PFSK-1 (cell line): Measurements from ENCODE around the gene GNGT1. TPM values are rescaled to one million over a fixed set of nuclear protein-coding genes. Genes with fewer than 3 reads are reported as not detected.

Source experiments
- FOXP2 ChIP-seq: optimal IDR thresholded peaks from 2 replicates; pipeline ENCODE3; 2011; ENCODE audit warnings: borderline replicate concordance, control low read depth, inconsistent platforms; ENCODE audit not compliant: insufficient read depth; ENCODE audit errors: extremely low read length, extremely low read depth
- POLR2AphosphoS5 ChIP-seq: IDR thresholded peaks from 2 replicates; pipeline ENCODE4 v1.6.1; 2012; ENCODE audit warnings: low read depth, mild to moderate bottlenecking, control low read depth, low read length, moderate library complexity
- REST ChIP-seq, 2 experiments: IDR thresholded peaks; 2 replicates each; pipeline versions ENCODE4 v1.6.1 to v1.8.0; 2011 to 2012; ENCODE audit warnings: low read depth in 2 of 2, low read length in 2 of 2, control low read depth in 1 of 2, inconsistent platforms in 1 of 2, mild to moderate bottlenecking in 1 of 2, moderate library complexity in 1 of 2; ENCODE audit not compliant: insufficient read depth in 1 of 2
- SIN3A ChIP-seq: IDR thresholded peaks from 2 replicates; pipeline ENCODE4 v1.6.1; 2012; ENCODE audit warnings: mild to moderate bottlenecking, low read length, moderate library complexity, borderline replicate concordance; ENCODE audit not compliant: insufficient read depth
- TAF1 ChIP-seq: IDR thresholded peaks from 2 replicates; pipeline ENCODE4 v1.6.1; 2012; ENCODE audit warnings: low read length, control low read depth, borderline replicate concordance; ENCODE audit not compliant: insufficient read depth
- polyA plus RNA-seq: library from polyadenylated mRNA; unstranded; fragments of >200 nt; gene quantifications from one replicate; pipeline ENCODE4 v1.2.1, GENCODE V29; 2012; ENCODE audit warnings: low read depth, missing spikeins; ENCODE audit not compliant: insufficient read length

GNGT1 gene
- polyA plus RNA-seq = not detected

DNA sequence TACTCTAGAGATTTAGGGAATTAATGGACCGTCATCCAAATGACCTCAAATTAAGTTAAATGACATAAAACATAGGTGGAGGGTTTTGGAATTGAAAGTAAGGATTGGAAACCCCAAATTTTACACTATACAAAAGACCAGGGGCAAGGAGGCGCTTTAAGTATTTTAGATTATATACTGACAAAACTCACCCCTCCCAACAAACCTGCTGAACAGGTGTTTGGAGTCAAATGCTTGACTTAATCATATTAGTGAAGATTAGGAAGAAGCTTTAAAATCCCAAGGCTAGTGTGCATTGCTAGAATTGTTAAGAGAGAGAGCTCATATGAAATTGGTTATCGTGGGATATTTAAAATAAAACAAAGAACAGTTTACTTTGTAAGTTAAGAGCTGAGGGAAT is at the start of gene GNGT1:
GNGT1 (plus strand) TSS at position 301 of the 400 bp plus-strand sequence. CDS start 180 bp downstream, outside the sequence.
- TF ChIP-seq POLR2AphosphoS5 (no peak), FOXP2 (no peak), SIN3A (no peak), REST (IDR thresholded peaks at IDR 0.05; ENCODE audit: insufficient read depth in 1 of 2, low read depth in 2 of 2, low read length in 2 of 2) (no peak), TAF1 (no peak)

GRCh38 chr7:93858857-93859256 is 47.5 kb upstream of the GNGT1 start:
- TF ChIP-seq REST (IDR thresholded peaks at IDR 0.05; ENCODE audit: insufficient read depth in 1 of 2, low read depth in 2 of 2, low read length in 2 of 2) = no peak
- no peak for TF ChIP-seq FOXP2
- TF ChIP-seq POLR2AphosphoS5 = no peak
- TF ChIP-seq SIN3A = no peak
- TF ChIP-seq TAF1 = no peak

DNA sequence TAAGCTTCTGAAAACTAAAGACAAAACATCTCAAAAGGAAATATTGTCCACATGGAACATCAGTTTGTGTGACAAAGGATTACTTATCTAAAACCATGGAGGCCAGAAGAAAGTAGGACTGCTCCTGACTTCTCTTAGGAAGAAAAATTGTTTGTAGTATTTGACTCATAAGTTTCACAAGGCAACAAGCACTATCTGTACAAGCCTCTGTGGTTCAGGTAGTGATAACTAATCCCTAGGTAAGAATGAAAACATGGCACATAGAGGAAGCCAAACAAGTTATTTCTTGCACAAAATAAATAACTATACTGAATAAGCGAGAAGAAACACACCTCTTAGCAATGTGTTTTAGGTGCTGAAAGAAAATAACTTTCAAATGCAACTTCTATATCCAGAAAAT is 46.1 kb upstream of the GNGT1 start:
- TF ChIP-seq SIN3A (no peak), REST (IDR thresholded peaks at IDR 0.05; ENCODE audit: insufficient read depth in 1 of 2, low read depth in 2 of 2, low read length in 2 of 2) (no peak), POLR2AphosphoS5 (no peak), TAF1 (no peak), FOXP2 (no peak)

DNA sequence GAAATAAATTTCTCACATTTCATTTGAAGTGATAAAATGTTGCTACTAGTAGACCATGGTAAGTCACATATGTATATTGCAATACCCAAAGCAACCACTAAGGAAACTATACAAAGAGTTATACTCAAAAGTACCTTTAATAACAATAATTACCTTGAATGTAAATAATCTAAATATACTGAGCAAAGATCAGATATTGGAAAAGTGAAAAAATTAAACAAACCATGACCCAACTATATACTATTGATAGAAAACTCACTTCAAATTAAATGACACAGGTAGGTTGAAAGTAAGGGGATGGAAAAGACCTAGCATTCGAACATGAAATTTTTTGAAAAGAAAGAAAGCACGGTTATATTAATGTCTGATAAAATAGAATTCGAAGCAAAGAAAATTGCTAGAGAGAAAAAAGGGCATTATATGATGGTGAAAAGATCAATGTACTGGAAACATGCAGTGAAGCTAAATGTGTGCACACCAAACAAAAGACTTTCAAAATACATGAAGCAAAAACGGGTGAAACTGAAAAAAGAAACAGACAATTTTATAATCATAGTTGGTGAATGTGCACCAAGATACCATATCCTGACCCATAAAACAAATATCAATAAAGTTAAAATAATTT is 44.9 kb upstream of the GNGT1 start:
- TF ChIP-seq REST (IDR thresholded peaks at IDR 0.05; ENCODE audit: insufficient read depth in 1 of 2, low read depth in 2 of 2, low read length in 2 of 2) (no peak), FOXP2 (no peak), POLR2AphosphoS5 (no peak), SIN3A (no peak), TAF1 (no peak)

DNA sequence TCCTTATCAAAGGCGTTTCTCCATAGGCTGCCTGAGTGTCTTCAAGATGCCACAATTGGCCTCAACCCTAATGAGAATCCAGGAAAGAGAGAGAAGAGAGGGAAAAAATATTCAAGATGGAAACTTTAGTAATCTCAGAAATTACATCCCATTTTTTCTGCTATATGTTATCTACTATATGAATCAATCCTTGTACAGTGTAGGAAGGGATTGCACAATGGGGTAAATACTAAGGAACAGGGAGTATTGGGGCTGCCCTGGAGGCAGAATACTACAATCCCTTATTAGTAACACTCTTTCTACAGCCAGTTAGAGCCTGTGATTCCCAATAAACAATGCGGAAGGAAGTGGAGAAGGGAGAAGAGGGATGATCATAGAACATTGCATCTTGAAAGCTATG is 43.7 kb upstream of the GNGT1 start:
- TF ChIP-seq REST (IDR thresholded peaks at IDR 0.05; ENCODE audit: insufficient read depth in 1 of 2, low read depth in 2 of 2, low read length in 2 of 2) (no peak), SIN3A (no peak), FOXP2 (no peak), POLR2AphosphoS5 (no peak), TAF1 (no peak)
